Activated CD8-positive, alpha-beta T cell treated with anti-CD3 and anti-CD28 coated beads, Interleukin-2, amount 10 ng/mL, durations not matched to agents 7 days and 5 days (primary cell): ENCODE results near the gene COX11. TPM values are rescaled to one million over a fixed set of nuclear protein-coding genes. Genes with fewer than 3 reads are reported as not detected.
A peak's percentile ranks its signal among the peaks of the same experiment; 100 is the strongest.

Experiments
- ATAC-seq: fragments of 150-1000 bp; cut with Tn5 transposase; one replicate; pipeline ENCODE4 v1.10.0; 2021; ENCODE audit warnings: moderate library complexity
- CTCF ChIA-PET: fragments of 350-600 bp; sonication (Branson Sonifier 250); formaldehyde crosslinking; loops from one replicate; lab custom pipeline; 2021; ENCODE audit warnings: antibody characterized with exemption; lab: Charles Lee
- POLR2A ChIA-PET: fragments of 350-600 bp; sonication (Branson Sonifier 250); formaldehyde crosslinking; loops from one replicate; lab custom pipeline; 2021; ENCODE audit warnings: antibody characterized with exemption; lab: Charles Lee
- DNase-seq: peaks from one replicate; pipeline ENCODE4 v3.0.0-alpha.2; 2020
- H3K27ac Mint-ChIP-seq: one replicate; pipeline ENCODE4 v1.8.0; 2021; ENCODE audit warnings: mild to moderate bottlenecking, mixed read lengths
- H3K27me3 Mint-ChIP-seq: one replicate; pipeline ENCODE4 v1.8.0; 2021; ENCODE audit warnings: low read depth, mixed read lengths
- H3K36me3 Mint-ChIP-seq: one replicate; pipeline ENCODE4 v1.8.0; 2021; ENCODE audit warnings: low read depth, mixed read lengths
- H3K4me1 Mint-ChIP-seq: one replicate; pipeline ENCODE4 v1.8.0; 2021; ENCODE audit warnings: low read depth, mixed read lengths
- H3K4me3 Mint-ChIP-seq: one replicate; pipeline ENCODE4 v1.8.0; 2021; ENCODE audit warnings: mild to moderate bottlenecking, mixed read lengths
- H3K9me3 Mint-ChIP-seq: one replicate; pipeline ENCODE4 v1.8.0; 2022; ENCODE audit warnings: mixed read lengths; ENCODE audit not compliant: insufficient read depth
- total RNA-seq, 2 experiments: library from RNA; stranded (reverse); gene quantifications; one replicate each; pipeline ENCODE4 v1.2.3, GENCODE V29; 2021

Gene COX11, protein sequence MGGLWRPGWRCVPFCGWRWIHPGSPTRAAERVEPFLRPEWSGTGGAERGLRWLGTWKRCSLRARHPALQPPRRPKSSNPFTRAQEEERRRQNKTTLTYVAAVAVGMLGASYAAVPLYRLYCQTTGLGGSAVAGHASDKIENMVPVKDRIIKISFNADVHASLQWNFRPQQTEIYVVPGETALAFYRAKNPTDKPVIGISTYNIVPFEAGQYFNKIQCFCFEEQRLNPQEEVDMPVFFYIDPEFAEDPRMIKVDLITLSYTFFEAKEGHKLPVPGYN
- total RNA-seq: 10 to 100 TPM; 44.9 to 45.4 TPM

DNA sequence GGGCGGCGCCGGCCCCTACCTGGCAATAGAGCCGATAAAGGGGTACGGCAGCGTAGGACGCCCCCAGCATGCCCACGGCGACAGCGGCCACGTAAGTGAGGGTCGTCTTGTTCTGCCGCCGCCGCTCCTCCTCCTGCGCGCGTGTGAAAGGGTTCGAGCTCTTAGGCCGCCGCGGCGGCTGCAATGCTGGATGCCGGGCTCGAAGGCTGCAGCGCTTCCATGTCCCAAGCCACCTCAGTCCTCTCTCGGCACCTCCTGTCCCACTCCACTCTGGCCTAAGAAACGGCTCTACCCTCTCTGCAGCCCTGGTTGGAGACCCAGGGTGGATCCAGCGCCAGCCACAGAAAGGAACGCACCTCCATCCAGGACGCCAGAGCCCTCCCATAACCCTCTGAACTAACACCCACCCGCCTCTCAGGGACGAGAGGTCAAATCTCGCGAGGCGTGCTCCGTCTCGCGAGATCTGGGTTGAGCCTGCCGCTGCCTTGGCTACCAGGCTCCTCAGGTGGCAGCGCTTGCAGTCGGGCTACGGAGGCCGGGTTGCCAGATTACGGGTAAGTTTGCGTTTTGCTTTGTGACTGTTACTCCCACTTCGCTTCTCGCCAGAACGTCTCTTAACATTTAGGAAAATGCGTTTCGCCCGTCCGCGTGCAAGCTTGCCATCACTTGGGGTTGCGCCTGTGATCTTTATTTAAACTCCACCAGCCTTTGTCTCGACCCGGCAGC is at the start of gene COX11, which contains the start of gene STXBP4:
Gene COX11, minus strand, starts transcription at position 393 of the 726 bp plus-strand sequence. Its CDS starts 8 bp downstream, at position 385.
Gene STXBP4, plus strand, starts transcription at position 504 of the 726 bp plus-strand sequence. CDS start 17,455 bp downstream, outside the sequence.
- Mint-ChIP-seq H3K4me1 (peaks cover 26% of the 10 kb centered on the region), H3K4me3 (no peak within 1 kb of the TSS), H3K36me3 (peaks cover 12% of the 10 kb centered on the region), H3K9me3 (no peaks in the 10 kb centered on the region), H3K27me3 (no peaks in the 10 kb centered on the region), H3K27ac (no peak within 1 kb of the TSS)
- DNase-seq (peak; percentile 95), ATAC-seq (peak; percentile 98)
- CTCF ChIA-PET: interaction anchor here (1.6 to 2.7 kb wide), 3 partner anchors 25 to 36 kb away, joined by 4 to 6 read pairs (median 5); no protein-coding TSS in a partner anchor
- POLR2A ChIA-PET: interaction anchor here (1.2 kb wide), 1 partner anchor 453 kb away, joined by 4 read pairs; the partner anchor contains the start of gene MMD

DNA sequence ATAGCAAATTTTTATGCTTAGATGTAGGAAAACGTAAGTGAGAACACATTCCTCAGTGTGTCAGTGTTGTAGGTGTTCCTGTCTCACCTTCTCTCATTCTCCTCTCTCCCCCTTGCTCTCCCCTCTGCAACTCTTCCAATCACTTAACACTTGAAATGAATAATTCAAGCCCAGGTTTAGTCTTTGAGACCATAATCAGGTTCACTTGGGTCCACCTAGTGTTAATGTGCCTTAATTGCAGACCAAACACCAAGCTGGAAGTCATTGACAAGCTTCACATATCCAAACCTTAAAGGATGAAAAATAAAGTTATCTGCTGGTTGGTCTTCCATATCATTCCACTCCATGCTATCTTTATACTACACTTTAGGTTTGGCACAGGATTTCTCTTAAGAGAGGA is 37.1 kb upstream of the COX11 start:
- peak; percentile 29 for DNase-seq
- Mint-ChIP-seq H3K27ac (no peak overlapping the region), H3K36me3 (no peaks in the 10 kb centered on the region), H3K9me3 (no peaks in the 10 kb centered on the region), H3K4me1 (peaks cover 2% of the 10 kb centered on the region), H3K27me3 (no peaks in the 10 kb centered on the region), H3K4me3 (no peak overlapping the region)
- ATAC-seq: peak; percentile 55
- CTCF ChIA-PET: interaction anchor here (0.6 to 2.5 kb wide), 17 partner anchors 8 to 353 kb away, joined by 3 to 16 read pairs (median 4); no protein-coding TSS in a partner anchor
- POLR2A ChIA-PET: interaction anchor here (0.6 kb wide), 2 partner anchors 38 to 338 kb away, joined by 3 read pairs; no protein-coding TSS in a partner anchor

DNA sequence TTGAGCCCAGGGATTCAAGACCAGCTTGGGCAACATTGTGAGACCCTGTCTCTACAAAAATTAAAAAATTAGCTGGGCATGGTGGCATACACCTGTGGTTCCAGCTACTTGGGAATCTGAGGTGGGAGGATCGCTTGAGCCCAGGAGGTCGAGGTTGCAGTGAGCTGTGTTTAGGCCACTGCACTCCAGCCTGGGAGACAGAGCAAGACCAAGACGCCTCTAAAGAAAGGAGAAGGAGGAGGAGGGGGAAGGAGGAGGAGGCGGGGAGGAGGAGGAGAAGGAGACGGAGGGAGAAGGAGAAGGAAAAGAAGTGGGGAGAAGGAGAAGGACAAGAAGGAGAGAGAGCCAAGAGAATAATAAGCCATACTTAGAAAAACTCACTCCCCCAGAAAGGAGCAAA is 36.0 kb upstream of the COX11 start:
- DNase-seq: no peak
- H3K36me3 Mint-ChIP-seq: no peaks in the 10 kb centered on the region
- POLR2A ChIA-PET: no interaction called here
- H3K9me3 Mint-ChIP-seq: no peaks in the 10 kb centered on the region
- no peak overlapping the region for H3K4me3 Mint-ChIP-seq
- no peak overlapping the region for H3K27ac Mint-ChIP-seq
- peaks cover 2% of the 10 kb centered on the region for H3K4me1 Mint-ChIP-seq
- no peaks in the 10 kb centered on the region for H3K27me3 Mint-ChIP-seq
- CTCF ChIA-PET: interaction anchor here (0.6 to 2.0 kb wide), 9 partner anchors 13 to 510 kb away, joined by 3 to 14 read pairs (median 4); no protein-coding TSS in a partner anchor
- ATAC-seq: no peak

DNA sequence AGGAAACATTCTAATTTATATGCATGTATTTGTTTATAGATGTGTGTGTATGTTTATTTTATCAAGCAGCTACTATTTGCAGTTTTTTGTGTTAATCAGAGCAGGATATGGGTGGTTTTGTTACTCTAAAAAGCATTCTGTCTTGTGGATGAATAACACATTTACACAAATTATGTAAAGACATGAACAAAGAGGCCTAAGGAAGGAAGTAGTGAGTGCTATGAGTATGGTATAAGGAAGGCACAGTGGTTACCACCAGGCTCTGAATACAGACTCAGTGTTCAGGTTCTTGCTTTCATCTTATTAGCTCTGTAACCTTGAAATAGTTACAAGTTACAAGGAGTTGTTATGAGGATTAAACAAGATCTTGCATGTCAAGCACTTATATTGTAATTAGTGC is 34.0 kb upstream of the COX11 start:
- no peak overlapping the region for H3K27ac Mint-ChIP-seq
- ChIA-PET CTCF (interaction anchor here (0.6 to 1.8 kb wide), 5 partner anchors 9 to 354 kb away, joined by 3 to 12 read pairs (median 4); partner anchors contain the start of genes COX11 and STXBP4), POLR2A (no interaction called here)
- no peaks in the 10 kb centered on the region for H3K36me3 Mint-ChIP-seq
- no peak overlapping the region for H3K4me3 Mint-ChIP-seq
- DNase-seq: no peak
- no peak for ATAC-seq
- peaks cover 2% of the 10 kb centered on the region for H3K4me1 Mint-ChIP-seq
- H3K27me3 Mint-ChIP-seq: no peaks in the 10 kb centered on the region
- H3K9me3 Mint-ChIP-seq: no peaks in the 10 kb centered on the region

DNA sequence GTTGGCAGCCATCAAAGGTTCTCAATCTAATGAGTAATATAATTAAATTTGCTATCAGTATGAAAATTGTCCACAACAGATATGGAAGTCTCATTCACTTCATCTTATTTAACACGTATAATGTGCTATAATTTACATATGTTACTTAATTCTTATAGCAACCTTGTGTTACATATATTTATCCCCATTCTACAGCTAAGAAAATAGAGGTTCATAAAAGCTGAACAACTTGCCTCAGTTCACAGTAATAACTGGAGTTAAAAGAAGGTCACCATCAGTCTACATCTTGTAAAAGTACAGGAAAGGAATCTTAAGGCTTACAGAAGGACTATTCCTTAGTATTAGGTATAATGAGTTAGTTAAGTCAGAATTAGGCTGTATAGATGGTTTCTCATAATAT is 28.0 kb upstream of the COX11 start:
- CTCF ChIA-PET: interaction anchor here (0.7 to 1.9 kb wide), 4 partner anchors 298 to 518 kb away, joined by 3 to 5 read pairs (median 4); no protein-coding TSS in a partner anchor
- ATAC-seq (no peak), DNase-seq (no peak)
- Mint-ChIP-seq H3K36me3 (no peaks in the 10 kb centered on the region), H3K9me3 (no peaks in the 10 kb centered on the region), H3K27ac (no peak overlapping the region), H3K27me3 (no peaks in the 10 kb centered on the region), H3K4me1 (no peaks in the 10 kb centered on the region), H3K4me3 (no peak overlapping the region)
- POLR2A ChIA-PET: no interaction called here

DNA sequence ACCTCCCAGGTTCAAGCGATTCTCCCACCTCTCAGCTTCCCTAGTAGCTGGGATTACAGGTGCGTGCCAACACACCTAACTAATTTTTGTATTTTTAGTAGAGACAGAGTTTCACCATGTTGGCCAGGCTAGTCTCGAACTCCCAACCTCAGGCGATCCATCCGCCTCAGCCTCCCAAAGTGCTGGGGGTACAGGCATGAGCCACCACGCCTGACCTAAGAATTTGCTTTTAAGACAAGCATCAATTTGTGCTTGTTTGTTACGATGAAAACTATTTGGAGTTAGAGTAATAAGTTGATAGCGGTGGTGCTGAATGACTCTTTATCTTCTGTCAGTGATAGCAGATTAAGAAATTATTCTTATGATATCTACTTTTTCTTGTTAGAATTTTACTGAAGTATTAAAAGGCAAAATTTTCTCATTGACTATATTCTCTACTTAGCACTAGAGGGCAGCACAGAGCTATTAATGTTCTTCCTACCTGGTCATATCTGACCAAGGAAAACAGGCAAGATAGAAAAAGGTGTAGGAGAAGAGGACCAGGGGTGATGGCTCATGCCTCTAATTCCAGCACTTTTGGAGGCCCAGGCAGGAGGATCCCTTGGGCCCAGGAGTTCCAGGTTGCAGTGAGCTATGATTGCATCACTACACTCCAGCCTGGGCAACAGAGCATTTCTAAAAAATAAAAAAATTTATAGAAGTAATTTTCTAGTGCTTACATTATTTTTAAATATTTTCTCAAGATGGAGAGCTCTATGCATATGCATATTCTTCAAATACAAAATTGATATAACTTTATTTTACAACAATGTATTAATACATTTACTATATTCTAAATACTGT is 24.6 kb upstream of the COX11 start:
- H3K36me3 Mint-ChIP-seq: no peaks in the 10 kb centered on the region
- DNase-seq (no peak), ATAC-seq (no peak)
- H3K4me1 Mint-ChIP-seq: no peaks in the 10 kb centered on the region
- H3K27me3 Mint-ChIP-seq: no peaks in the 10 kb centered on the region
- H3K9me3 Mint-ChIP-seq: no peaks in the 10 kb centered on the region
- POLR2A ChIA-PET: no interaction called here
- H3K27ac Mint-ChIP-seq: no peak overlapping the region
- CTCF ChIA-PET: interaction anchor here (0.6 to 6.1 kb wide), 25 partner anchors 8 to 521 kb away, joined by 3 to 62 read pairs (median 5); no protein-coding TSS in a partner anchor
- no peak overlapping the region for H3K4me3 Mint-ChIP-seq

DNA sequence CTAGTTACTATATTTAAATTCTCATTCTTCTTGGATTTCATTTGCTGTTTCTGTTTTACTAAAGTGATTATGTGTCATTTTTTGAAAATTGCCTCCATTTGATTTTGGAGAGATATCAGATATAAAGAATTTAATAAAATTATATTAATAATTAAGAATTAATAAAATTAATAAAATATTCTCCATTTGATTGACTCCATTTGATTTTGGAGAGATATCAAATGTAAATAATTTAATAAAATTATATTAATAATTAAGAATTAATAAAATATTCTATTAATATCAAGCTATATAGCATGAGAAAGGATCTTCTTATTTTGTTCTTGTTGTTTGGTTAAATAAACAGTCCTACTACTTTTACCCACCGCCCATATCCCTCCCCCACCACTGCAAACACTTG is 23.1 kb upstream of the COX11 start:
- no peak for DNase-seq
- ChIA-PET CTCF (interaction anchor here (1.0 to 6.1 kb wide), 11 partner anchors 11 to 523 kb away, joined by 3 to 62 read pairs (median 8); no protein-coding TSS in a partner anchor), POLR2A (no interaction called here)
- no peak overlapping the region for H3K4me3 Mint-ChIP-seq
- no peak overlapping the region for H3K27ac Mint-ChIP-seq
- no peaks in the 10 kb centered on the region for H3K36me3 Mint-ChIP-seq
- H3K27me3 Mint-ChIP-seq: no peaks in the 10 kb centered on the region
- no peaks in the 10 kb centered on the region for H3K9me3 Mint-ChIP-seq
- no peak for ATAC-seq
- no peaks in the 10 kb centered on the region for H3K4me1 Mint-ChIP-seq

DNA sequence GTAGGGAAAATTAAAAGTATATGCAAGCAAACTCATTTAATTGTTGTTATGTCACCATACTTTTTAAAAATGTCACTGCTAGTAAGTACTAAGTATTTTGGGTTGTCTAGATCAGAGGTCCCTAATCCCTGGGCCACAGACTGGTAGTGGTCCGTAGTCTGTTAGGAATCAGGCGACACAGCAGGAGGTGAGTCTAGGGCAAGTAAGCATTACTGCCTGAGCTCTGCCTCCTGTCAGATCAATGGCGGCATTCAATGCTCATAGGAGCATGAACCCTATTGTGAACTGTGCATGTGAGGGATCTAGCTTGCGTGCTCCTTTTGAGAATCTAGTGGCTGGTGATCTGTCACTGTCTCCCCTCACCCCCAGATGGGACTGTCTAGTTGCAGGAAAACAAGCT is 21.7 kb upstream of the COX11 start:
- Mint-ChIP-seq H3K27ac (no peak overlapping the region), H3K4me1 (no peaks in the 10 kb centered on the region), H3K9me3 (no peaks in the 10 kb centered on the region), H3K27me3 (no peaks in the 10 kb centered on the region), H3K36me3 (no peaks in the 10 kb centered on the region), H3K4me3 (no peak overlapping the region)
- ATAC-seq (no peak), DNase-seq (no peak)
- ChIA-PET POLR2A (no interaction called here), CTCF (interaction anchor here (2.9 to 6.1 kb wide), 2 partner anchors 15 to 366 kb away, joined by 10 to 62 read pairs; no protein-coding TSS in a partner anchor)

DNA sequence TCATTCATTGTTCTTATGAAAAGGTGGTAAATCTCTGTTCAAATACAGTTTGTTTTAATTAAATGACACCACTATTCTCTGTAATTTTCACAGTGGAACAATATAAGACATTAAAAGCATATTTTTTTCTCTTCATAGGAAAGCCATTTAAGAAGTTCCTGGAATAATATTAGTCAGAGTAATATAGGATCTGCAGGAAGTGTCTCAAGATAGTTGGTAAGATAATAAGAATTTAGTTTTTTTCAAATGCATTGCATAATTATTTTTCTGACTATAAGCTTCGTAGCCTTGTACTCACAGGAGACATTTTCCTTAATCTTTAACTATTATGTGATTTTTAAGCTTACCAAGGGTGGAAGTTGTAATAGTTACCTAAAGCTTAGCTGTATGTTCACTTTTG is 17.0 kb upstream of the COX11 start:
- Mint-ChIP-seq H3K27me3 (no peaks in the 10 kb centered on the region), H3K36me3 (peaks cover 6% of the 10 kb centered on the region), H3K4me1 (no peaks in the 10 kb centered on the region), H3K27ac (no peak overlapping the region), H3K4me3 (no peak overlapping the region), H3K9me3 (peaks cover 10% of the 10 kb centered on the region)
- ChIA-PET CTCF (interaction anchor here (1.0 to 2.1 kb wide), 4 partner anchors 8 to 371 kb away, joined by 3 to 12 read pairs (median 3); no protein-coding TSS in a partner anchor), POLR2A (no interaction called here)
- DNase-seq: no peak
- ATAC-seq: no peak

DNA sequence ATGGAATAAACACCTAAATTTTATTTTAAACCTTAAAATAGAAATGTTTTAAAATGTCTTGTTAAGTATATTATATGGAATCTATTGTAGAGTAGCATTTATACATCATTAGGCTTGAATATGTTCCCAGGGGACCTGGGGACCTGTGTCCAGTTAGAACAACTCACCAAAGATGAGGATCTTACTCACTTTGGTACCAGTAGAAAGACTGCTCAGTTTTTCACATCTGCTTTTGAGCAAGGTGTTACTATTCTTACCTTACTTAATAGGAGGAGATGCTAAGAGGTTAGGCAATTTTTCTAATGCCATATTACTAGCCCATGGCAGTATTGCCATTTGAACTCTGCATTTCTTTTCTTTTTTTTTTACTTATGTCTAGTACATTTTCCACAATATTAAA is 14.8 kb upstream of the COX11 start:
- ChIA-PET CTCF (no interaction called here), POLR2A (no interaction called here)
- DNase-seq (no peak), ATAC-seq (no peak)
- Mint-ChIP-seq H3K36me3 (peaks cover 11% of the 10 kb centered on the region), H3K9me3 (peaks cover 23% of the 10 kb centered on the region), H3K4me1 (peaks cover 3% of the 10 kb centered on the region), H3K27ac (no peak overlapping the region), H3K27me3 (no peaks in the 10 kb centered on the region), H3K4me3 (no peak overlapping the region)

DNA sequence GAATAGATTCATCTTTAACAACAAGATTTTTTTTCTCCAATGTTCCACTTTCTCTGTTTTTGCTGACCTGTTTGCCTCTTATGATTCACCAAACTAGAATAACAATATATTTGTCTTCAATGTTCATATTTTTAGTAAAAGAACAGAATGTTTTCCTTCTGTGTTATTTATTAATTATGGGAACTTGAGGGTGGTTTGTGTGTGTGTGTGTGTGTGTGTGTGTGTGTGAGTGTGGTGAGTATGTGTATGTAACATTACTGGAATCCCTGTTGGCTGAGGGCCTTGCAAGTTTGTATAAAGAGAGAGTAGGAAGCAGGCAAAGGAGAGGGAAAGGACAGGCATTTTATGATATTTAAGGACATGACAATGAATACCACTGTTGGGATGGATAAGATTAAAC is 13.9 kb upstream of the COX11 start:
- ChIA-PET POLR2A (no interaction called here), CTCF (no interaction called here)
- H3K36me3 Mint-ChIP-seq: peaks cover 11% of the 10 kb centered on the region
- peaks cover 3% of the 10 kb centered on the region for H3K4me1 Mint-ChIP-seq
- ATAC-seq: no peak
- H3K9me3 Mint-ChIP-seq: peaks cover 23% of the 10 kb centered on the region
- no peaks in the 10 kb centered on the region for H3K27me3 Mint-ChIP-seq
- DNase-seq: no peak
- H3K27ac Mint-ChIP-seq: no peak overlapping the region
- H3K4me3 Mint-ChIP-seq: no peak overlapping the region
